ENCODE results near the gene IGF1R. TPM values are rescaled to one million over a fixed set of nuclear protein-coding genes. Genes with fewer than 3 reads are reported as not detected.
A peak's percentile ranks its signal among the peaks of the same experiment; 100 is the strongest.

Gene IGF1R
- total and polyA plus RNA-seq, 2 of the 13 experiments (the other 11 are each of a cell fraction or from before 2014, with no cell fraction given), result 15.9 to 18.4 TPM

DNA sequence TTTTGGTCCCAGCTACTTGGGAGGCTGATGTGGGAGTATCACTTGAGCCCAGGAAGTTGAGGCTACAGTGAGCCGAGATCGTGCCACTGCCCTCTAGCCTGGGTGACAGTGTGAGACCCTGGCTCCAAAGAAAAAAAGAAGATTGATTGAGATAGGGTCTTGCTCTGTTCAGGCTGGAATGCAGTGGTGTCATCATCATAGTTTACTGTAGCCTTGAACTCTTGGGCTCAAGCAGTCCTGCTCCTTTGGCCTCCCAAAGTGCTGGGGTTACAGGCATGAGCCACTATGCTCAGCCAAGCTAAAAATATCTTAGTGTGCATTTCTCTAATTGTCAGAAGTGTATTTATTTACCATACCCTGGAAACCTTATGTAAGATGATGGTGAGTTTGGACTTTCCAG is 43.9 kb downstream of the IGF1R start:
- WGBS (ENCODE audit: low lambda C conversion rate), result 0% methylated on average over 2 of the region's 2 CpGs
- CTCF ChIA-PET (ENCODE audit: low intra/inter-chr PET ratio, low total read pairs), result no interaction called here
- Histone ChIP-seq H3K9ac (ENCODE audit: insufficient read depth, low read depth, low read length) (no peak overlapping the region), H3K36me3 (replicated peaks in 1 of 2; ENCODE audit: control insufficient read depth in 1 of 2, insufficient read depth in 2 of 2, low read length in 2 of 2) (no peaks in the 10 kb centered on the region), H3K4me2 (ENCODE audit: low read depth, low read length) (peak overlapping the region; percentile 36), H3K27me3 (ENCODE audit: control insufficient read depth in 1 of 2, insufficient read depth in 2 of 2, low read length in 2 of 2) (no peaks in the 10 kb centered on the region), H3K27ac (ENCODE audit: extremely low read length, insufficient read depth, low read length) (peak overlapping the region; percentile 49), H3K4me1 (ENCODE audit: insufficient read depth, low read length) (peaks cover 77% of the 10 kb centered on the region), H4K20me1 (ENCODE audit: insufficient read depth, low read length) (peaks cover 62% of the 10 kb centered on the region), H3K4me3 (replicated peaks in 1 of 3; ENCODE audit: insufficient read depth in 1 of 3, low read depth in 2 of 3, low read length in 3 of 3) (no peak overlapping the region; a peak in 1 of 6 replicates), H2AFZ (ENCODE audit: low read length) (no peak overlapping the region), H3K79me2 (ENCODE audit: insufficient read depth, low read length) (peaks cover 96% of the 10 kb centered on the region), H3K9me3 (ENCODE audit: low read length) (no peaks in the 10 kb centered on the region)
- BruUV-seq (replicated peaks), result no TSS peak
- peak; percentile 83 for ATAC-seq
- peak; percentile 78 for DNase-seq (ENCODE audit: low spot score)
- intact Hi-C loops (cut with micrococcal nuclease; ENCODE audit: unreplicated experiment), result no loop called here
- FAIRE-seq, result peak; percentile 94
- in situ Hi-C loops (cut with HindIII; ENCODE audit: extremely low pct_ligation_motif_present, low pct_unique_long_range_greater_than_20kb), result no loop called here
- POLR2A ChIA-PET, result interaction anchor here (1.1 to 2.2 kb wide), 2 partner anchors 10 to 21 kb away, joined by 3 to 10 read pairs; no protein-coding TSS in a partner anchor
- TF ChIP-seq MEF2D (CRISPR knock-in tag; IDR thresholded peaks at IDR 0.05) (peak; percentile 97), PAF1 (CRISPR knock-in tag; IDR thresholded peaks at IDR 0.05) (no peak), MZF1 (CRISPR knock-in tag; IDR thresholded peaks at IDR 0.05; ENCODE audit: borderline replicate concordance) (no peak), REPIN1 (CRISPR knock-in tag; IDR thresholded peaks at IDR 0.05; ENCODE audit: borderline replicate concordance, low read depth) (0 out of 2 replicates have a peak, but pooled peaks have one; percentile 24), YEATS2 (CRISPR knock-in tag; IDR thresholded peaks at IDR 0.05; ENCODE audit: borderline replicate concordance) (no peak), SIX1 (CRISPR knock-in tag; IDR thresholded peaks at IDR 0.05; ENCODE audit: borderline replicate concordance) (no peak), FOSL2 (CRISPR knock-in tag; IDR thresholded peaks at IDR 0.05) (peak; percentile 68), ZNF331 (CRISPR knock-in tag; IDR thresholded peaks at IDR 0.05) (peak; percentile 47; the same call in 1 of the 2 replicates), RARA (CRISPR knock-in tag; IDR thresholded peaks at IDR 0.05) (peak; percentile 97), ZSCAN29 (CRISPR knock-in tag; conservative IDR thresholded peaks at IDR 0.05) (no peak), DNMT1 (CRISPR knock-in tag; IDR thresholded peaks at IDR 0.05) (no peak), KDM6A (CRISPR knock-in tag; IDR thresholded peaks at IDR 0.05; ENCODE audit: low read depth) (peak; percentile 59; the same call in 1 of the 2 replicates), ONECUT2 (CRISPR knock-in tag; IDR thresholded peaks at IDR 0.05) (no peak), MEIS2 (CRISPR knock-in tag; IDR thresholded peaks at IDR 0.05) (no peak), CBFB (CRISPR knock-in tag; IDR thresholded peaks at IDR 0.05) (no peak), ZNF644 (CRISPR knock-in tag; IDR thresholded peaks at IDR 0.05; ENCODE audit: low read depth) (peak; percentile 73), HNF4A (CRISPR knock-in tag; IDR thresholded peaks at IDR 0.05) (peak; percentile 90), GATAD2A (CRISPR knock-in tag; IDR thresholded peaks at IDR 0.05) (peak; percentile 92), SOX5 (CRISPR knock-in tag; IDR thresholded peaks at IDR 0.05; ENCODE audit: borderline replicate concordance) (peak; percentile 52; the same call in 1 of the 2 replicates), JDP2 (CRISPR knock-in tag; IDR thresholded peaks at IDR 0.05; ENCODE audit: borderline replicate concordance) (no peak), ZNF841 (CRISPR knock-in tag; IDR thresholded peaks at IDR 0.05; ENCODE audit: borderline replicate concordance) (no peak), DPF2 (CRISPR knock-in tag; IDR thresholded peaks at IDR 0.05; ENCODE audit: borderline replicate concordance, low read depth) (peak; percentile 49; the same call in 1 of the 2 replicates), SOX13 (IDR thresholded peaks at IDR 0.05) (no peak), SOX13 (CRISPR knock-in tag; conservative IDR thresholded peaks at IDR 0.05 in 1 of 2, IDR thresholded peaks at IDR 0.05 in 1 of 2) (peak in 1 of 2 experiments; percentile 73; a peak in 2 of 4 replicates), EEA1 (CRISPR knock-in tag; IDR thresholded peaks at IDR 0.05; ENCODE audit: borderline replicate concordance) (no peak)
- TF ChIP-seq, protein P1, sequence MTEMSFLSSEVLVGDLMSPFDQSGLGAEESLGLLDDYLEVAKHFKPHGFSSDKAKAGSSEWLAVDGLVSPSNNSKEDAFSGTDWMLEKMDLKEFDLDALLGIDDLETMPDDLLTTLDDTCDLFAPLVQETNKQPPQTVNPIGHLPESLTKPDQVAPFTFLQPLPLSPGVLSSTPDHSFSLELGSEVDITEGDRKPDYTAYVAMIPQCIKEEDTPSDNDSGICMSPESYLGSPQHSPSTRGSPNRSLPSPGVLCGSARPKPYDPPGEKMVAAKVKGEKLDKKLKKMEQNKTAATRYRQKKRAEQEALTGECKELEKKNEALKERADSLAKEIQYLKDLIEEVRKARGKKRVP (CRISPR knock-in tag; IDR thresholded peaks at IDR 0.05), result peak in 1 of 2 experiments; percentile 67; a peak in 2 of 4 replicates
- TF ChIP-seq, protein P2, sequence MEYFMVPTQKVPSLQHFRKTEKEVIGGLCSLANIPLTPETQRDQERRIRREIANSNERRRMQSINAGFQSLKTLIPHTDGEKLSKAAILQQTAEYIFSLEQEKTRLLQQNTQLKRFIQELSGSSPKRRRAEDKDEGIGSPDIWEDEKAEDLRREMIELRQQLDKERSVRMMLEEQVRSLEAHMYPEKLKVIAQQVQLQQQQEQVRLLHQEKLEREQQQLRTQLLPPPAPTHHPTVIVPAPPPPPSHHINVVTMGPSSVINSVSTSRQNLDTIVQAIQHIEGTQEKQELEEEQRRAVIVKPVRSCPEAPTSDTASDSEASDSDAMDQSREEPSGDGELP (IDR thresholded peaks at IDR 0.05; ENCODE audit: borderline replicate concordance, low read depth), result no peak
